ENCODE results near the gene NAA80.

DNA sequence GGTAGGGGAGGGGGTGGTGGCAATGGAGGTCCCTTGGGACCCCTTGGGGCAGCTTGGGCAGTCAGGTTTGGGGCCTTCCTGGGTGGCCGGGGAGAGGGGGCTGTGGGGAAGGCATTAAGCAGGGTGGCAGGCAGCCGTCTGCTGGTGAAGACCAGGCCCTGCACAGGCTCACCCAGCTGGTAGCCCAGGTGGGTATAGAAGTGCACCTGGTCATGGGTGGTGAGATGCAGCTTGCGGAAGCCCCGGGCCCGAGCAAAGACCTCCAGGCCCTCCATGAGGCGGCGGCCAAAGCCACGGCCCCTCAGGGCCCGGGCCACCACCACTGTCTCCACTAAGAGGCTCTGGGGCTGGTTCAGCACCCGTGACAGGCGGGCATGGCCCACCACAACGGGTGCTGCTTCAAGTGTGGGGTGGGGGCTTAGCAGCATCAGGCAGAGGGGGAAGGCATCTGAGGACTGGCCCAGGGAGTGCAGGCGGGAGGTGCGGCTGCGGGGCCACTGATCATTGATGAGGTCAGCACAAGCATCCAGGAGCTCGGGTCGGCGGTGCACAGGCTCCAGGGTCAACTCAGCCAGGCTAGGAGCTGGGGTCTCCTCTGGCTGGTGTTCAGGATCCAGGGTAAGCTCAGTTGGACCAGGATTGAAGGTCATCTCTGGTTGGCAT, 2.4 kb downstream of the NAA80 start:
- TF ChIP-seq GLIS3 (CRISPR knock-in tag; IDR thresholded peaks at IDR 0.05), result no peak
- no peak for TF ChIP-seq ZFP30 (CRISPR knock-in tag; IDR thresholded peaks at IDR 0.05)
- no peak for TF ChIP-seq ZNF8 (CRISPR knock-in tag; IDR thresholded peaks at IDR 0.05)

All from SK-N-SH treated with all-trans-retinoic acid at 6 μM for 48 hours (cell line).